Naive thymus-derived CD8-positive, alpha-beta T cell (primary cell): ENCODE results near the gene MRO. TPM values are rescaled to one million over a fixed set of nuclear protein-coding genes. Genes with fewer than 3 reads are reported as not detected.
"Not testable (repeated sequence)": the region's sequence is repeated elsewhere in the genome, so short reads cannot be mapped to it uniquely, and the experiment has no call there.

Source experiments
- ATAC-seq, 2 donors: fragments of 150-1000 bp; cut with Tn5 transposase in 1 of 2; sonication (Bioruptor Pico), chemical (Tn5 transposase) in 1 of 2; 1 replicate in 1 of 2; 2 replicates in 1 of 2; pipeline ENCODE4 v1.10.0; 2021; ENCODE audit warnings: mild to moderate bottlenecking in 2 of 2, moderate library complexity in 2 of 2
- POLR2A ChIA-PET: fragments of 350-600 bp; sonication (Branson Sonifier 250); formaldehyde crosslinking; loops from one replicate; lab custom pipeline; 2021; ENCODE audit warnings: antibody characterized with exemption; lab: Charles Lee
- DNase-seq, 10 donors: peaks; one replicate each; pipeline versions ENCODE4 v3.0.0 to v3.0.0-alpha.2; 2020 to 2022
- H3K27ac Mint-ChIP-seq, 10 donors: one replicate each; pipeline ENCODE4 v1.8.0; 2020 to 2022; ENCODE audit warnings: mild to moderate bottlenecking in 10 of 10, mixed read lengths in 10 of 10, moderate library complexity in 4 of 10, inconsistent platforms in 1 of 10
- H3K27me3 Mint-ChIP-seq, 5 donors: one replicate each; pipeline ENCODE4 v1.8.0; 2021 to 2022; ENCODE audit warnings: mixed read lengths in 5 of 5
- H3K36me3 Mint-ChIP-seq, 3 donors: one replicate each; pipeline ENCODE4 v1.8.0; 2020 to 2022; ENCODE audit warnings: mixed read lengths in 3 of 3, mild to moderate bottlenecking in 2 of 3, inconsistent platforms in 1 of 3
- H3K4me1 Mint-ChIP-seq, 4 donors: one replicate each; pipeline ENCODE4 v1.8.0; 2021 to 2022; ENCODE audit warnings: mixed read lengths in 4 of 4
- H3K4me3 Mint-ChIP-seq, 10 donors: one replicate each; pipeline ENCODE4 v1.8.0; 2020 to 2022; ENCODE audit warnings: mild to moderate bottlenecking in 10 of 10, mixed read lengths in 10 of 10, moderate library complexity in 6 of 10, inconsistent platforms in 1 of 10
- H3K9me3 Mint-ChIP-seq, 9 donors: one replicate each; pipeline ENCODE4 v1.8.0; 2020 to 2022; ENCODE audit warnings: mixed read lengths in 9 of 9, mild to moderate bottlenecking in 3 of 9, inconsistent platforms in 1 of 9, moderate library complexity in 1 of 9
- polyA plus RNA-seq, 3 donors: library from polyadenylated mRNA; unstranded; fragments of 300-500 nt; fragmentation: Illumina TruSeq; gene quantifications; one replicate each; pipeline ENCODE4 v1.2.3, GENCODE V29; 2021
- total RNA-seq, 8 experiments: library from RNA in 2 of 8; stranded (reverse) in 2 of 8; gene quantifications; one replicate each; pipeline ENCODE4 v1.2.3 and lab custom pipeline; 2021 to 2026

The MRO gene
- total RNA-seq, result not detected
- not detected for polyA plus RNA-seq
- total RNA-seq (lab: John Stamatoyannopoulos, UW), result 0 reads per million in 6 experiments

GRCh38 chr18:50819728-50820378 is at the start of gene MRO:
TSS of gene MRO (minus strand) at chr18:50820016. CDS start at chr18:50809400, 10,616 bp downstream.
- Mint-ChIP-seq H3K4me1 (peaks cover 0 to 9% (median 0%) of the 10 kb centered on the region in 4 donors), H3K9me3 (no peaks in the 10 kb centered on the region), H3K27me3 (peaks cover 6 to 15% (median 11%) of the 10 kb centered on the region in 5 donors), H3K27ac (no peak within 1 kb of the TSS), H3K4me3 (peak within 1 kb of the TSS in 3 of 10 donors; percentile 13 to 28 (median 24)), H3K36me3 (peaks cover 0 to 2% (median 0%) of the 10 kb centered on the region in 3 donors)
- DNase-seq (peak; percentile 65 to 87 (median 76)), ATAC-seq (peak; percentile 99 to 100)
- POLR2A ChIA-PET, result interaction anchor here (1.1 to 1.8 kb wide), 4 partner anchors 59 to 238 kb away, joined by 3 to 8 read pairs (median 5); partner anchors contain the start of genes ELAC1, ME2 and SMAD4

DNA sequence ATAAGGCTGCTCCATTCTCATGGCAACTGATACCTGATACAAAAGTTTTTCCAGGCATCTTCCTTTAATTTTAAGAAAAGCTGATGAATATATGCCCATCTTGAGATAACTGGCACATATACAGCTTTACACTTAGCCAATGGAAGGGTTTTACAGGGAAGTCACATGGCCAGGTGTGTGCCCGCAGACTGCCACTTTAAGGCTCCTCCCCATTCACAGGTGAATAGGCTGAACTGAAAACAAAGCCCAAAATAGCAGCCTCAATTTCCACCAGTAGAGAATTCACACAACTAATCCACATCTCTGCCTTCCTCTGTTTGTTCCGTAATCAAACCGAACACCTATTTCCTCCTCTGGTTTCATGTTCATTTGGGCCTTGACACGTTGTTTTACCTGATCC is 49.3 kb upstream of the MRO start:
- Mint-ChIP-seq H3K36me3 (no peaks in the 10 kb centered on the region), H3K27ac (no peak overlapping the region), H3K4me3 (no peak overlapping the region), H3K4me1 (no peaks in the 10 kb centered on the region), H3K9me3 (no peaks in the 10 kb centered on the region), H3K27me3 (peaks cover 0 to 3% (median 2%) of the 10 kb centered on the region in 5 donors)
- DNase-seq (no peak), ATAC-seq (no peak)
- POLR2A ChIA-PET, result no interaction called here

GRCh38 chr18:50866765-50867164 is 46.9 kb upstream of the MRO start:
- H3K9me3 Mint-ChIP-seq, result no peaks in the 10 kb centered on the region
- H3K4me3 Mint-ChIP-seq, result no peak overlapping the region
- POLR2A ChIA-PET, result interaction anchor here (1.6 kb wide), 1 partner anchor 12 kb away, joined by 4 read pairs; the partner anchor contains the start of gene ME2
- peaks cover 0 to under 1% (median 0%) of the 10 kb centered on the region in 5 donors for H3K27me3 Mint-ChIP-seq
- H3K36me3 Mint-ChIP-seq, result no peaks in the 10 kb centered on the region
- H3K4me1 Mint-ChIP-seq, result peaks cover 0 to 11% (median 0%) of the 10 kb centered on the region in 4 donors
- H3K27ac Mint-ChIP-seq, result no peak overlapping the region
- ATAC-seq (no peak), DNase-seq (no peak)

- Mint-ChIP-seq H3K4me1 (peaks cover 0 to 13% (median under 1%) of the 10 kb centered on the region in 4 donors), H3K9me3 (no peaks in the 10 kb centered on the region), H3K27me3 (peaks cover 0 to 10% (median 2%) of the 10 kb centered on the region in 5 donors), H3K4me3 (no peak overlapping the region), H3K27ac (no peak overlapping the region), H3K36me3 (no peaks in the 10 kb centered on the region)
- ATAC-seq (no peak), DNase-seq (no peak)
- POLR2A ChIA-PET, result interaction anchor here (0.8 kb wide), 1 partner anchor 15 kb away, joined by 3 read pairs; the partner anchor contains the start of gene ME2
Measured at GRCh38 chr18:50863840-50864375, 44.1 kb upstream of the MRO start.

DNA sequence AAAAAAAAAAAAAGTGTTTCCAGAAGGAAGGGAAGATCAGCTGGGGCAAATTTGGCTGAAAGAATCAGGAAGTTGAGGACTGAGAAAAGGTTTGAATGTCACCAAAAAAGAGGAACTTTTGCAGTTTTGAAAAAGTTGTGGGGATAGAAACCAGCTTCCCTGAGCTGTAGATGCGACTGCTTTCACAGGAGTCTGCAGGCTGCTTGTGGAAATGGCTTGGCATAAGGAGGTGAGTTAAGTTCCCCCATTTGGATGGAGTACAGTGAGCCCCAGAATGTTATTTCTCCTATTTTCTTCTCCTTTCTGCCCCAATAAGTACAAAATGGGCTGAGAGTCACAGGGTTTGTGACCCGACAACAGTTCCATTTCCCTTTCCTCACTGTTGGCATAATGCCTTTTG is 42.6 kb upstream of the MRO start:
- Mint-ChIP-seq H3K9me3 (no peaks in the 10 kb centered on the region), H3K4me1 (peaks cover 0 to 13% (median under 1%) of the 10 kb centered on the region in 4 donors), H3K36me3 (no peaks in the 10 kb centered on the region), H3K27ac (no peak overlapping the region), H3K27me3 (peaks cover 0 to 10% (median 2%) of the 10 kb centered on the region in 5 donors), H3K4me3 (peak overlapping the region in 1 of 10 donors; percentile 24)
- POLR2A ChIA-PET, result no interaction called here
- DNase-seq (no peak), ATAC-seq (no peak)

GRCh38 chr18:50861617-50862016 is 41.8 kb upstream of the MRO start:
- H3K36me3 Mint-ChIP-seq, result no peaks in the 10 kb centered on the region
- POLR2A ChIA-PET, result no interaction called here
- ATAC-seq (no peak), DNase-seq (no peak)
- H3K9me3 Mint-ChIP-seq, result no peaks in the 10 kb centered on the region
- H3K27me3 Mint-ChIP-seq, result peaks cover 0 to 10% (median 2%) of the 10 kb centered on the region in 5 donors
- no peak overlapping the region for H3K4me3 Mint-ChIP-seq
- H3K27ac Mint-ChIP-seq, result no peak overlapping the region
- H3K4me1 Mint-ChIP-seq, result peaks cover 0 to 15% (median under 1%) of the 10 kb centered on the region in 4 donors

- POLR2A ChIA-PET, result no interaction called here
- Mint-ChIP-seq H3K4me3 (no peak overlapping the region), H3K27me3 (peaks cover 2 to 10% (median 5%) of the 10 kb centered on the region in 5 donors), H3K9me3 (peaks cover 0 to 2% (median 0%) of the 10 kb centered on the region in 9 donors), H3K27ac (peak overlapping the region in 1 of 10 donors; percentile 3), H3K36me3 (no peaks in the 10 kb centered on the region), H3K4me1 (peaks cover 0 to 15% (median under 1%) of the 10 kb centered on the region in 4 donors)
- ATAC-seq (no peak), DNase-seq (no peak)
Measured at GRCh38 chr18:50859793-50860555, 40.2 kb upstream of the MRO start.

DNA sequence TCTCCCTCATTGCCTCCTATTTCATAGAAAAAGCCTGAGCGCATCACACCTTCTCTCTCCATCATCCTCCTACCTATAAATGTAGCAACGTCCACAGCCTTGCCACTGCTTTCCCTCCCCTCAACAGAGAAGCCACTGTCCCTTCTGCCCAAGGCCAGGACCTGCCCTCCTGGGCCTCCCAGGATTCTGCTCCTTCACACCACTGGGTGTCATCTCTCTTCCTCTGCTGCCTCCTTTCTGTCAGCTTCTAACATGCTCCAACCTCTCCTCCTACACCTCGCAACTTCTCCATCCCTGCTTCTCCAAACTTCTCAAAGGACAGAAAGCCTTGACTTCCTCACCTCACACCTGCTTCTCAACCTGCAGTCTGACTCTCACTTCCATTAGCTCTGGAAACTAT is 37.9 kb upstream of the MRO start:
- POLR2A ChIA-PET, result no interaction called here
- H3K36me3 Mint-ChIP-seq, result peaks cover 0 to 16% (median 0%) of the 10 kb centered on the region in 3 donors
- H3K9me3 Mint-ChIP-seq, result peaks cover 0 to 13% (median 9%) of the 10 kb centered on the region in 9 donors
- H3K4me1 Mint-ChIP-seq, result peaks cover 0 to 12% (median under 1%) of the 10 kb centered on the region in 4 donors
- DNase-seq (no peak), ATAC-seq (no peak)
- H3K27me3 Mint-ChIP-seq, result peaks cover 6 to 21% (median 11%) of the 10 kb centered on the region in 5 donors
- H3K4me3 Mint-ChIP-seq, result no peak overlapping the region
- H3K27ac Mint-ChIP-seq, result peak overlapping the region in 1 of 10 donors; percentile 65

DNA sequence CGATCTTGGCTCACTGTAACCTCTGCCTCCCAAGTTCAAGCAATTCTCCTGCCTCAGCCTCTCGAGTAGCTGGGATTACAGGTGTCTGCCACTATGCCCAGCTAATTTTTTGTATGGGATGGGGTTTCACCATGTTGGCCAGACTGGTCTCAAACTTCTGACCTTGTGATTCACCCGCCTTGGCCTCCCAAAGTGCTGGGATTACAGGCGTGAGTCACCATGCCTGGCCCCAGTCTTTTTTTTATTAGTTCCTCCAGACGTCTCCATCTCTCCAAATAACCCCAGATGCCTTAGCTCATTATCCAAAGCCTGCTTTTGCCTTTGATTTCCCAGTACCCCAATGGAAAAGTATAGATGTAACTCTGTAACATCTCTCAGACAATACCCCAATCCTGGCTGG is 37.4 kb upstream of the MRO start:
- H3K4me3 Mint-ChIP-seq, ATAC-seq, H3K27ac Mint-ChIP-seq, DNase-seq, POLR2A ChIA-PET, H3K4me1 Mint-ChIP-seq: not testable (repeated sequence)
- Mint-ChIP-seq H3K9me3 (peaks cover 0 to 16% (median 10%) of the 10 kb centered on the region in 9 donors), H3K36me3 (peaks cover 0 to 19% (median 0%) of the 10 kb centered on the region in 3 donors), H3K27me3 (peaks cover 6 to 27% (median 13%) of the 10 kb centered on the region in 5 donors)

- Mint-ChIP-seq H3K27me3 (peaks cover 6 to 32% (median 10%) of the 10 kb centered on the region in 5 donors), H3K27ac (no peak overlapping the region), H3K4me1 (peaks cover 0 to 4% (median under 1%) of the 10 kb centered on the region in 4 donors), H3K36me3 (peaks cover 0 to 19% (median 0%) of the 10 kb centered on the region in 3 donors), H3K4me3 (no peak overlapping the region), H3K9me3 (peaks cover 0 to 16% (median 10%) of the 10 kb centered on the region in 9 donors)
- POLR2A ChIA-PET, result no interaction called here
- DNase-seq, result no peak
- ATAC-seq, result no peak
Measured at GRCh38 chr18:50855976-50856757, 36.4 kb upstream of the MRO start.

- no peak for DNase-seq
- Mint-ChIP-seq H3K4me1 (peaks cover 0 to 4% (median 0%) of the 10 kb centered on the region in 4 donors), H3K27ac (no peak overlapping the region), H3K9me3 (peaks cover 0 to 16% (median 10%) of the 10 kb centered on the region in 9 donors), H3K36me3 (peaks cover 0 to 19% (median 0%) of the 10 kb centered on the region in 3 donors), H3K27me3 (peaks cover 6 to 23% (median 10%) of the 10 kb centered on the region in 5 donors), H3K4me3 (no peak overlapping the region)
- POLR2A ChIA-PET, result no interaction called here
- no peak for ATAC-seq
Measured at GRCh38 chr18:50853863-50854271, 34.1 kb upstream of the MRO start.
